DMS 273 treated with DMSO at 0.1 percent for 48 hours (cell line): ENCODE measurements around the gene RASSF1.
"Not testable (repeated sequence)": the region's sequence is repeated elsewhere in the genome, so short reads cannot be mapped to it uniquely, and the experiment has no call there.

ENCODE experiments used
- DNase-seq: peaks from one replicate; lab custom pipeline; 2025; lab: John Stamatoyannopoulos, UW

RASSF1 gene

DNA sequence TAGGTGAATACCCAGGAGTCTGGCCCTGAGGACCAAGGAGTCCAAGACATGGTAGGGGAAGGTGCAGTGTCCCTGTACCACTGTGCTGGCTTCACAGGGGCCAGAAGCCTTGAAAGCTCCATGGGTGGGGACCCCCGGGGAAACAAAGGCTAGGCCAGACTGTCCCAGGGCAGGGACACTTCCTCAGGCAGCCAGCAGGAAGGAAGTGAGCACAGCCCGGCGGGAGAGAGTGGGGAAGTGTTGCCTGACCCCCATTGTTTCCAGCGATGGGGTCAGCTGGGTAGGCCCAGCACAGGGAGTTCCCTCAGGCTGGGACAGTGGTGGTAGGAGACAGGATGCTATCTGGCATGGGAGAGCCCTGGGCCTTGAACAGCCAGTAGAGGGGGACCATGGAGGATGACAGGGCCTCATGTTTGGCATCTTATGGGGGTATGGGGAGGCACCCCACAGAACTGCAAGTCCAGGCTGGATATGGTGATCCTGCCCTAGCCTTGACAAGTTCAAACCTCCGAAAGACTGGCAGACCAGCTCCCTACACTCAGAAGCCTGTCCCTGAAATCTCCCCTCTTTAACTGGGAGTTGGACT lies 16.9 kb downstream of the RASSF1 start:
- no peak for DNase-seq

GRCh38 chr3:50323092-50323600 lies 17.5 kb downstream of the RASSF1 start:
- no peak for DNase-seq

GRCh38 chr3:50322386-50323091 lies 18.1 kb downstream of the RASSF1 start, which contains the start of gene HYAL2:
TSS of gene HYAL2 (minus strand) at chr3:50322745. CDS start at chr3:50320489, 2,256 bp downstream.
- DNase-seq: no peak

- no peak for DNase-seq
Observed at GRCh38 chr3:50322115-50322385, 18.6 kb downstream of the RASSF1 start.

GRCh38 chr3:50321336-50322114 lies 19.1 kb downstream of the RASSF1 start:
- DNase-seq: peak; percentile 65

- DNase-seq: no peak
Observed at GRCh38 chr3:50320853-50321335, 19.7 kb downstream of the RASSF1 start.

- no peak for DNase-seq
Observed at GRCh38 chr3:50319894-50320625, 20.6 kb downstream of the RASSF1 start.

- no peak for DNase-seq
Observed at GRCh38 chr3:50319181-50319893, 21.3 kb downstream of the RASSF1 start.

DNA sequence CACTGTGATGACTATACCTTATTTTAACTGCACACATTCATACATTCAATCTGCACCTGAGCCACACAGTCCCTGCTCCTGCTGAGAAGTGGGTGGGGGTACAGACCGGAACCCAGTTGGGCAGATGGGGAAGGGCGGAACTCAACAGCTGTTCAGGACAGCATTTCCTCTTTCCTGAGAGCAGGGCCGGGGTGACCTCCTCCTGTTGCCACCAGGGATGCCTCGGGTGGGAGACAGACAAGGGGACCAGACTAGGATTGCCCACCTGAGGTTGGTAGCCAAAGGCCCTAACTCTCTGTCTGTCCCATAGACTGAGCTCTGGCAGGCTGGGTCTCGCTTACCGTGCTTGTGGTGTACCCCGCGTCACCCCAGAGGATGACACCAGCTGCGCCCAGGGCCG lies 22.0 kb downstream of the RASSF1 start:
- DNase-seq: no peak

- no peak for DNase-seq
Observed at GRCh38 chr3:50318163-50318562, 22.5 kb downstream of the RASSF1 start.

- no peak for DNase-seq
Observed at GRCh38 chr3:50317300-50317699, 23.3 kb downstream of the RASSF1 start.

DNA sequence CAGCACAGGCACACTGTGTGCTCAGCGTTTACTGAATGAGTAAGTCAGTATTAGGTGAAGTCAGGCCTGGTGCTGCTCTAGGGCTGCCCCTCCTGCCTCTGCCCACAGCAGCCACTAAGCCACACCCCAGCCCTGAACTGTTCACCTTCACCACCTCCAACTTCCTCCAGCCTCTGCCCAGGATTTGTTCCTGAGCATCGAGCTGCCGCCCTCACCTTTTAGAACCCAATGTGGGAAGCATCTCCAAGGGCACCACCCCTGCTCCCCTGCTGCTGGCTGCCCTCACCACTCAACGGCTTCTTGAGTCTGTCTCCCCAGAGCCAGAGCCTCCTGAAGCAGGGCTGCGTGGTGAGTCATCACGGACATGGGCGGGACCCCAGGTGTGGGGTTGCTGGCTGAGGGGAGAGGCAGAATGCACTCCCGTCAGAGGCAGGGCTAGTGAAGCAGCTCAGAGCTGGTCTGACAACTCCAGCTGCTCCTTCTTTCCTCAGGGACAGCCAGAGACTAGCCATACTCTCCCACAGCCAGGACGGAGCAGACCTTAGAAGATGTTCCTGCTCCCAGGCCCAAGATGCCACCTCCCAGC lies 23.9 kb downstream of the RASSF1 start:
- DNase-seq: no peak

GRCh38 chr3:50314816-50315215 lies 25.8 kb downstream of the RASSF1 start:
- DNase-seq: no peak

GRCh38 chr3:50314342-50314741 lies 26.3 kb downstream of the RASSF1 start:
- no peak for DNase-seq

DNA sequence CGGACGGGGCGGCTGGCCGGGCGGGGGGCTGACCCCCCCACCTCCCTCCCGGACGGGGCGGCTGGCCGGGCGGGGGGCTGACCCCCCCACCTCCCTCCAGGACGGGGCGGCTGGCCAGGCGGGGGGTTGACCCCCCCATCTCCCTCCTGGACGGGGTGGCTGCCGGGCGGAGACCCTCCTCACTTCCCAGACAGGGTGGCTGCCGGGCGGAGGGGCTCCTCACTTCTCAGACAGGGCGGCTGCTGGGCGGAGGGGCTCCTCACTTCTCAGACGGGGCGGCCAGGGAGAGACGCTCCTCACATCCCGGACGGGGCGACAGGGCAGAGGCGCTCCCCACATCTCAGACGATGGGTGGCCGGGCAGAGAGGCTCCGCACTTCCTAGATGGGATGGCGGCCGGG lies 28.6 kb downstream of the RASSF1 start:
- DNase-seq: not testable (repeated sequence)

GRCh38 chr3:50304601-50305000 lies 36.0 kb downstream of the RASSF1 start:
- DNase-seq: no peak

DNA sequence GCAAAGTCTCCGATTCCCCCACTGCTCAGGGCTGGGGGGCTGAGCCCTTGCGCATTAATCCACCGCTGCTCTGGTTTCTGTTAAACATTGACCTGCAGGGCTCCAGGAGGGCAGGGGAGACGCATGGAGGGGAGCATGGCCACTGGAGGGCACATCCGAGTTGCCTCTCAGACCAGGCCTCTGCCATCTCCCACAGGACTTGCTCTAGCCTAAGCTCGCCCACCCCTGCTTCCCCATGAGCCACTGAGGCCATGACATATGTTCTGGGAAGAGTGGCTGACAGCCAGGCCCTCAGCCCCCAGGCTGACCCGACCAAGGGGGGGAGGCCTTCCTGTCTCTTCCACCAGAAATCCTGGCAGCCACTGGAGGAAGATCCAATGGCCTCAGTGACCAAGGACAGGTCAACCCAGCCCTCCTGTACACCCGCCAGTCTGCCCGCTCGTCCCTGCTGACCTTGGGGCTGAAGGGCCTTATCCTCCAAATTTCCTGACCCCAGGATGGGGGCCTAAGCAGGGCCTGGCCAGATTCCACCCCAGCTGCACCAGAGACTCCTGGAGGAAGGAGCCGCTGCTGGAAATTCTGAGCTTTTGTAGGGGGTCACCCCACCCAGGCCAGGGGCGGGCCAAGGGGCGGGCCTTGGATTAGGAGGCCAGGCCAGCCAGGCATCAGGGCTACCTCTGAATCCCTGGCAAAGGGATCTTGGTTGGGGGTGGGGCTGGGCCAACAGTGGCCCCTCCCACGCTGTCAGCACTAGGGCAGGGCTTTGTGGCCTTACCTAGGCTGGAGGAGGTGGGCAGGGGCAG lies 37.4 kb downstream of the RASSF1 start, which contains the start of gene HYAL1:
TSS of gene HYAL1 (minus strand) at position 562 of the 803 bp plus-strand sequence. CDS start 618 bp downstream, outside the sequence.
- no peak for DNase-seq

DNA sequence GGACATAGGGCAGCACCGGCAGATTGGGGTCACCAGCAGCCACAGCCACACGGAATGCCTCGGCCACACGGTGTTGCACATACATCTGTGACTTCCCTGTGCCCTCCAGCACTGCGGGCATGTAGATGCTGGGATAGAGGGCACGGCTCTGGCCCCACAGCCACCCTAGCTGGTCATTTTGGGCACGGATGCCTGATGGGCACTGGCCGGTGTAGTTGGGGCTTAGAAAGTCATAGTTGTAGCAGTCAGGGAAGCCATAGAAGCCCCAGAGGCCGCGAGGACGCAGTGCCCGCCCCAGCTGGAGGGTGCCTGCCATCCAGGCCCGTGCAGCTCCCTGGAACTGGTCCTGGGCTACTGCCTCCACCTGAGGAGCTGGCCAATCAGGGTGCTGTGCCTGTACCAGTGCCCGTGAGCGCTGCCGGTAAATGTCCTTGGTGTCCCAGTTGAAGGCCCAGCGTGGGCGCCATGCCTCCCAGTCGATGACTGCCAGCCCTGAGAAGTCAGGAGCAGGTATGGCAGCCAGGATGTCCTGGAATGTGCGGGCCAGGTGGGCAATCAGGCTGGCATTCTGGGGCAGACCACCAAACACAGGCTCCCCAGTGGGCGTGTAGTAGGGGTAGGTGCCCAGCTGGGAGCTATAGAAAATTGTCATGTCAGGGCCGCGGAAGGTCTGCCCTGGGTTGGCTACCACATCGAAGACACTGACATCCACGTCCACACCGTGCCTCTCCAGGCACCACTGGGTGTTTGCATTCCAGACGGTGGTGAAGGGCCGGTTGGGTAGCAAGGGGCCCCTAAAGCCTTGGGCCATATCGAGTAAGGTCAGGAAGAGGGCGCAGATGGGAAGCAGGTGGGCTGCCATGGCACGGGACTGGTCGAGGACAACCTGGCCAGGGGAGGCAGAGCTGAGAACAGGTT lies 38.3 kb downstream of the RASSF1 start:
- no peak for DNase-seq

DNA sequence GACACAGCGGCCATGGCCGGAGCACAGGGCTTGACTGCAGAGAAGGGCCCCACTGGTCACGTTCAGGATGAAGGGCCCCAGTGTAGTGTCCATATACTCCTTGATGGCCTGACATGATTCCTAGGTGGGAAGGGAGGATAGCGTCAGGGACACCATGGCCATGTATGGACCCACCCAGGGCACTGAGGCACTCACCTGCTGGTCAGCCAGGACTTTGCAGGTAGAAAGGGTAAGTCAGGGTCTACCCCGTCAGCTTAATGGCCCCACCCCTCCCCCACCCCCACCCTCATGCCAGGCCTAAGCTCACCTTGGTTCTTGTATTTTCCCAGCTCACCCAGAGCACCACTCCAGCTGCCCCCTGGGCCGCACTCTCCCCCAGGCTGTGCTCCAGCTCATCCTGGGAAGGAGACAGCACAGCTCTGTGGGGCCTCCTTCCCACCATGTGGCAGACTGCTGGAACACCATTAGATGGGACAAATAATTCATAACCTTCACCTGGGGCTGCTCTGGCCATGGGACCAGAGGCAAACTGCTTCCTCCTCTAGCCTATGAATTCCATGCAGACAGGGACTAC lies 39.9 kb downstream of the RASSF1 start:
- no peak for DNase-seq
